COLO829 (cell line): Measurements from ENCODE around the gene SAP25.

ENCODE experiments used
- DNase-seq: peaks from one replicate; pipeline ENCODE4 v3.0.0; 2012; ENCODE audit warnings: low spot score

Gene SAP25

GRCh38 chr7:100595188-100595587 is 21.5 kb upstream of the SAP25 start:
- DNase-seq, result no peak

GRCh38 chr7:100591596-100591995 is 17.9 kb upstream of the SAP25 start:
- no peak for DNase-seq

GRCh38 chr7:100590077-100590737 is 16.5 kb upstream of the SAP25 start:
- DNase-seq, result no peak

GRCh38 chr7:100589341-100589947 is 15.7 kb upstream of the SAP25 start:
- DNase-seq, result no peak

GRCh38 chr7:100588438-100588837 is 14.7 kb upstream of the SAP25 start:
- no peak for DNase-seq

GRCh38 chr7:100586266-100587025 is 12.7 kb upstream of the SAP25 start, which contains the start of gene FBXO24:
TSS of gene FBXO24 (plus strand) at chr7:100586328. CDS start at chr7:100586626, 298 bp downstream.
- peak; percentile 99 for DNase-seq

- no peak for DNase-seq
Observed at GRCh38 chr7:100585511-100586265, 12.0 kb upstream of the SAP25 start, which contains the start of gene LRCH4. TSS of gene LRCH4 (minus strand) at chr7:100586129. CDS start at chr7:100586100, 29 bp downstream.

- peak; percentile 45 for DNase-seq
Observed at GRCh38 chr7:100584683-100585510, 11.2 kb upstream of the SAP25 start.

GRCh38 chr7:100584054-100584682 is 10.5 kb upstream of the SAP25 start:
- DNase-seq, result no peak

- peak; percentile 88 for DNase-seq
Observed at GRCh38 chr7:100583132-100584053, 9.7 kb upstream of the SAP25 start.

- DNase-seq, result no peak
Observed at GRCh38 chr7:100582650-100583049, 8.9 kb upstream of the SAP25 start.

- no peak for DNase-seq
Observed at GRCh38 chr7:100582041-100582579, 8.4 kb upstream of the SAP25 start.

- DNase-seq, result no peak
Observed at GRCh38 chr7:100580466-100581283, 7.0 kb upstream of the SAP25 start.

GRCh38 chr7:100578246-100579183 is 4.8 kb upstream of the SAP25 start:
- DNase-seq, result no peak

- DNase-seq, result no peak
Observed at GRCh38 chr7:100577507-100577906, 3.8 kb upstream of the SAP25 start.

- DNase-seq, result no peak
Observed at GRCh38 chr7:100577103-100577502, 3.4 kb upstream of the SAP25 start.

- DNase-seq, result no peak
Observed at GRCh38 chr7:100576384-100576993, 2.8 kb upstream of the SAP25 start.
